ENCODE measurements around the gene GPHA2.
"Not testable (repeated sequence)": the region's sequence is repeated elsewhere in the genome, so short reads cannot be mapped to it uniquely, and the experiment has no call there.

The GPHA2 gene, protein sequence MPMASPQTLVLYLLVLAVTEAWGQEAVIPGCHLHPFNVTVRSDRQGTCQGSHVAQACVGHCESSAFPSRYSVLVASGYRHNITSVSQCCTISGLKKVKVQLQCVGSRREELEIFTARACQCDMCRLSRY

DNA sequence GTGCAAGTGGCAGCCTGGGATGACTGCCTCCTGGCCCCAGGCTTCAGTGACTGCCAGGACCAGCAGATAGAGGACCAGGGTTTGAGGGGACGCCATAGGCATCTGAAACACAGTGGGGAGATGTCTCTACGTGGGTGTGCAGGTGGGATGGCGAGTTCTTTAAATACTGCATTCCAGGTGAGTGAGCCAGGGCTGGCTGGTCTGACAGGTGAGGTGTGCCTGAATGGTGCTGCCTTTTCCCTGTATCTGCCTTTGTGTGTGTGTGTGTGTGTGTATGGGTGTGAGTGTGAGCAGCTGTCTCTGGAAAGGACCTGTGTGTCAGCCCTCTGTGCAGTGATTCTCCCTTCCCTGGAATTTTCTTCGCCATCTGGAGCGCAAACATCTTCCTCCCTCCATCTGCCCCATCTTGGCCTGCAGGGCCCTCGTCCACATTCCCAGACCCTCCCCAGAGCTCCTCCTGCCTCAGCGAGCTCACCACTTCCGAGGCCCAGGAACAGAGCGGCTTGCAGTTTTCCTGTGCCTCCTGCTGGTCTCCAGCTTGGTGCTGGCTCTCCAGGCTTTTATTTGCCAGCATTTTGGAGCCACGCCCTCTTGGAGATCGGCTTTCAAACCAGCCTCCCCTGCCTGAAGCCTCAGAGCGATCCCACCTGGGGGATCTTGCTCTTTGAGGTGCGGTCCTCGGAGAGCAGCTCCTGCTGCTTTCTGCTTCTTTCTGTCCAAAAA lies at the start of gene GPHA2:
GPHA2 (minus strand) TSS at position 535 of the 723 bp plus-strand sequence; CDS start at position 102, 433 bp downstream.
- DNase-seq (ENCODE audit: low spot score) = no peak

DNA sequence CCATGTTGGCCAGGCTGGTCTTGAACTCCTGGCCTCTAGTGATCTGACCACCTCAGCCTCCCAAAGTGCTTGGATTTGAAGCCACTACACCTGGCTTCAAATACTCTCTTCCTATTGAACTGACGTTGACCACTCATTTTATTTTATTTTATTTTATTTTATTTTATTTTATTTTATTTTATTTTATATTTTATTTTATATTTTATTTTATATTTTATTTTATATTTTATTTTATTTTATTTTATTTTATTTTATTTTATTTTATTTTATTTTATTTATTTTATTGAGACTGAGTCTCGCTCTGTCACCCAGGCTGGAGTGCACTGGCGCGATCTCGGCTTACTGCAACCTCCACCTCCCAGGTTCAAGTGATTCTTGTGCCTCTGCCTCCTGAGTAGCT lies 47.6 kb upstream of the GPHA2 start:
- not testable (repeated sequence) for DNase-seq (ENCODE audit: low spot score)

DNA sequence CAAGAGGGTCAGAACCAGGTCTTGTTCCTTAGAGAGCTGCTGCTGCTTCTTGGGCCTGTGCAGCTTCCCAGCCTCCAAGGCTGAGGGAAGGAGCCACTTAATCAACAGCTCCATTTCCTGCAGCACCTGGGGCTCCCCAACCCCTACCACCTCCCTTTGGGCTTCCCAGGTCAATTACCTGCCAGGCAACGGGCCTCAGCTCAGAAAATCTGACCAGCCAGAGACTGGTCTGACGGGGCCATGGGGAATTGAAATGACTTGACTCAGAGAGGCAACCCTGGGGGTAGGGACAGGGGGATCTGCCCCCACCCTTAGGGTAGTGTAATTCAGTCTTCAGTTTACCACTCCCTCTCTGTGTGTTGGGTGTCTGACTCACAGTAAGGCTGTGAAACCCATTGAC lies 41.0 kb upstream of the GPHA2 start:
- DNase-seq (ENCODE audit: low spot score) = no peak

DNA sequence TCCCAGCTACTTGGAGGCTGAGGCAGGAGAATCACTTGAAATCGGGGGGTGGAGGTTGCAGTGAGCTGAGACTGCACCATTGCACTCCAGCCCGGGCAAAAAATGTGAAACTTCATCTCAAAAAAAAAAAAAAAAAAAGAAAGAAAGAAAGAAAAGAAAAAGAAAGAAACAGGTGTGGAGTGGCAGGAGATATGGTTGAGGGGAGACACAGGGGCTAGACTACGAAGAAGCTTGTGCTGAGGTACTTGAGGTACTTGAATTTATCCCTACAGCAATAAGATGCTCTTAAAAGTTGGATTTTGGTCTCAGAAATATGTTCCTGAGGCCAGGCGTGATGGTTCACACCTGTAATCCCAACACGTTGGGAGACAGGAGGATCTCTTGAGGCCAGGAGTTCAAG lies 38.4 kb upstream of the GPHA2 start:
- no peak for DNase-seq (ENCODE audit: low spot score)

DNA sequence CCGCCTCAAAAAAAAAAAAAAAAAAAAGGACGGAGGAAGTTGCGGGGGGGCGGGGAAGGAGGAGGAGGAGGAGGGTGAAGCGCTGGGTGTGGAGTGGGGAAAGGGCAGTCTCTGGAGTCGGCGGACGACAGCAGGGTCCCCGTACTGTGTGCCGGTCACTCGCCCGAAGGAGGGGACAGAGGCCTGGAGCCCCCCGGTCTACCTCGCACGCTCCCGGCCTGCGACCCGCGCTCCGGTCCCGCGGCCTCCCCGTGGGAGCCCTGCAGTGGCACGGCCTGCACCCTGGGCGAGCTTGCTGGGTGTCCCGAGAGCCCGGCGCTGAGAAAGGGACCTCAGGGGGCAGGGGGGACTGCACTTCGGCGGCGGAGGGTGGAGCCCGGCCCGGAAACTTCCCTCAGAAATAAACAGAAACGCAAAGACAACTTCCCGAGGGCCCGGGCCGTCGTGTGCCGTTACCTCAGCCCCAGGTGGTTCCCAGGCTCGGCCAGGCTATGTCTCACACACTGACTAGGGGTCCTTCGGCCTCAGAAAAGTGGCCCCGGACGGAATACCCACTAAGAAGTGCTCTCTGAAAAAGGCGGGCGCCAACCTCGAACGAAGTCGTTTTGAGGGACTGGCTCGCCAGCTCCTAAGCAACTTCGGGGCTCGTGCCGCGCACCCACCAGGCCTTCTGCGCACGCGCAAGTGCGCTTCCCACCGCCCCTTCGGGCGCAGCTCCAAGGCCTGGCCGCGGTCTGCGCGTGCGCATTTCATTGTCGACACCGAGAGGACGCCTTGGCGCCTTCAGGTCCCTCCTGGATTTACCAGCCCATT lies 35.9 kb upstream of the GPHA2 start, which contains the start of gene MAJIN:
MAJIN (minus strand) TSS at position 688 of the 813 bp plus-strand sequence. CDS start 12,703 bp downstream, outside the sequence.
- peak; percentile 82 for DNase-seq (ENCODE audit: low spot score)

DNA sequence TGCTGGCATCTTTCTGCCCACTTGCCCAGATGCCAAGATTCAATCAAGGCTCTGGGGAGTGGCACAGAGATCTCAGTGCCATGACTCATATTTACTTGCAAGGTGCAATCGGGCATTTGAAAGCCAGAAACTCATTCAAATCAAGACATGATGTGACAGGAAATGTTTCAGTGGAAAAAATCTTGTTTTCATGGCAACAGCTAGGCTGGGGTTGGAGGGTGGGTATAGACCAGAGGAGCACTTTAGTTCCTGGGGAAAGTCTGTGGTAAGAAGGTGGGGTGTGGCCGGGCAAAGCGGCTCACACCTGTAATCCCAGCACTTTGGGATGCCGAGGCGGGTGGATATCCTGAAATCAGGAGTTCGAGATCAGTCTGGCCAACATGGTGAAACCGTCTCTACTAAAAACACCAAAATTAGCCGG lies 35.0 kb upstream of the GPHA2 start:
- DNase-seq (ENCODE audit: low spot score) = no peak

DNA sequence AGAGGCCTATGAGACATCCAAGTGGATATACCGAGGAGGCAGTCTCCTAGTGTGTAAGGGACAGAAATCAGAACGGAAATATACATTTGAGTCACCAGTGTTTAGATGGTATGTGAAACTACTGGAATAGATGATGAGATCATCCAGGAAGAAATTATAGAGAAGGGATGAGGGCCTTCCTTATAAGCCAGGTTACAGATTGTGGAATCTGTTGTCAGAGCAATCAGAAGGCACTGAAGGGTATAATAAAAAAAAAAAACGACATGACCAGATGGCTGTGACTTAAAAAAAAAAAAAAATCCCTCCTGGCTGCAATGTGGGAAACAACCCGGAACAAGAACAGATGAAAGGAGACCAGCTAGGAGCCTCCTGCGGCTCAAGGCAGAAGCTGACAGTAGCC lies 33.5 kb upstream of the GPHA2 start:
- no peak for DNase-seq (ENCODE audit: low spot score)

DNA sequence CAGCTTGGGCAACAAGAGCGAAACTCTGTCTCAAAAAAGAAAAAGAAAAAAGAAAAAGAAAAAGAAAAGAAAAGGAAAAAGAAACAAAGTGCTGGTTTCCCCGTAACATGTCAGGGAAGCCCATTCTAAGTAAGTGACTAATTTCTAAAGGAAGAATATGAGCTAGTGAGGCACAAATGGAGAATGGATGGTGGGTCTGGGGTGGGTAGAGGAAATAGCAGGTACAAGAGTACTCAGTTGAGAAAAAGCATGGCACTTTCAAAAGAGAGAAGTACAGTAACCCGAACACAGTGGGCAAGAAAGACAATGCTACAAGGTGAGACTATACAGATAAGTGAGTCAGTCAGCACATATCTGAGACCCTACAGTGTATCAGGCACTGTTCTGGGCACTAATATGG lies 31.7 kb upstream of the GPHA2 start:
- no peak for DNase-seq (ENCODE audit: low spot score)

DNA sequence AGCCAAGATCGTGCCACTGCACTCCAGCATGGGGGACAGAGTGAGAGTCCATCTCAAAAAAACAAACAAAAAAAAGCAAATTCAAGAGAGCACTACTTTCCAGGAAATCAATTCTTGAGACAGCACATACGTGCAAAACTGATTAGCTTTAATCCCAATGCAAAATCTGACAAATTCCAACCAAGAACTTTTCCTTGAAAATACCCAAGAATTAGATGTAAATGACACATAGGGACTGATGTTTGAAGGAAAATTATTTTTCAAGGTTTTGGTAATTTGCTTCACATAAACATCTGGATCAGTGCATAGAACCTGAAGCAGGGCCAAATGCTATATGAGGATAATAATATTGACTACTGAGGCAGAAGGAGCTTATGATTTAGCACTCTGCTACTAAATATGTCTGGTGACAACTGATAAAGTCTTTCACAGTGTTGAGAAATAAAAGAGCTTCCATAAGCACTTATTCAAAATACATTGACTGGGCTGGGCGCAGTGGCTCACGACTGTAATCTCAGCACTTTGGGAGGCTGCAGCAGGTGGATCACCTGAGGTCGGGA lies 27.5 kb upstream of the GPHA2 start:
- no peak for DNase-seq (ENCODE audit: low spot score)

DNA sequence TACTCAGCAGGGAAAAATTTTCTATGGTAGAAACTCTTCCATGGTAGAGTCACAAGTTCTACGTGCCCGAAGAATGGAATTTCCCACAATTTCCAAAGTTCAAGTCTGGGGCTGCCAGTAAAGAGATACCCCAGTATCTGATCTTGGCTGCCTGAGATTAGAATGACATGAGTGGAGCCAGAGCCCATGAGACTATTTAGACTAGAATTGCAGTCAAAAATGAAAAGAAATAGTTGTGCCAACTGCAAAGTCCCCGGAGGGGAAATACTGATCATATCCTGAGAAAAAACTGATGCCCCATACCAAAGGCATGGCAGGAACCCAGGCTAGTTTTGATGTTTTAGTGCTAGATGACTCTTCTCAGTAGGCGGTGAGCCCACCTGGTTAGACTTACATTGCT lies 25.0 kb upstream of the GPHA2 start:
- DNase-seq (ENCODE audit: low spot score) = peak; percentile 16

DNA sequence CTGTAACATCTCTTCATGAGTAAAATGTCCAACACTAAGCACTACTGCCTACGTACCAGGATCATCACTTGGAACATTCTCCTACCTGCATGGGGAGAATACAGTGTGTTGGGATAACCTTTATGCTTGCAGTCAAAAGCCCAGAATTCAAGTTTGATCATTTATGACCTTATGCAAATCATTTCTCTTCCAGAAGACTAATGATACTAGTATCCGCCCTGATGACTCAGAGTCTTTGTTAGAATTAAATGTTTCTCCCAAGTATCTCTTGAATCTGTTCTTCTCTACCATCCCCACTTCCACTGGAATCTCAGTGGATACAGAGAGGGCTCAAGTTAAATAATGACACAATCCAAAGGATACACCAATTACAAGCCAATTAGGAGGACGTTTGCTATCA lies 23.8 kb upstream of the GPHA2 start:
- peak; percentile 13 for DNase-seq (ENCODE audit: low spot score)

DNA sequence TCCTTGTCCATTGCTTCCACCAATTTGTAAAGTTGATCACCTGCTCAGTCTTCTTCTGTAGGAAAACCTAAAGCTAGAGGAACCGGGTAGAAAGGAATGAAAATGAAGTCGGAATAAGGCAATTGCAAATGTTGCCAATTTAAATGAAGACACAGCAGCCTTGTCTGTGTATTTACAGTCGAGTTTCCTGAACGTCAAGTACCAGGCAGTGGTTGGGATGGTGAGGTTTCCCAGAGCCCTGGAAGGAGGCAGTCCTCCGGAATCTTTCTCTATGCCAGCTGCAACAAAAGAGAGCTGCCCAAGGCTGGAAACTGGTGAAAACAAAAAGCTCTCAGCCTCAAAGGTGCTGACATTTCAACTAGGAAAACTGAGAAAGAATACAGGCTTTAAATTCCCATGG lies 18.5 kb upstream of the GPHA2 start:
- no peak for DNase-seq (ENCODE audit: low spot score)

DNA sequence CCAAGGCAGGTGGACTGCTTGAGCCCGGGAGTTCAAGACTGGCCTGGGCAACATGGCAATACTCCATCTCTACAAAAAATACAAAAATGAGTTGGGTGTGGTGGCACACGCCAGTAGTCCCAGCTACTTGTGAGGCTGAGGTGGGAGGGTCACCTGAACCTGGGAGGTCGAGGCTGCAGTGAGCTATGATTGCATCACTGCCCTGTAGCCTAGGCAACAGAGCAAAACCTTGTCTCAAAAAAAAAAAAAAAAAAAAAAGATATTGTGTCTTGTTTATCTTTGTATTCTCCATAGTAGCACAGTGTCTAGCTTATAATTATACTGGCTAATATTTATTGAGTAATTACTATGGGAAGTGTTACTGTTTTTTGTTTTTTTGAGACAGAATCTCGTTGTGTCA lies 15.8 kb upstream of the GPHA2 start:
- DNase-seq (ENCODE audit: low spot score) = no peak

DNA sequence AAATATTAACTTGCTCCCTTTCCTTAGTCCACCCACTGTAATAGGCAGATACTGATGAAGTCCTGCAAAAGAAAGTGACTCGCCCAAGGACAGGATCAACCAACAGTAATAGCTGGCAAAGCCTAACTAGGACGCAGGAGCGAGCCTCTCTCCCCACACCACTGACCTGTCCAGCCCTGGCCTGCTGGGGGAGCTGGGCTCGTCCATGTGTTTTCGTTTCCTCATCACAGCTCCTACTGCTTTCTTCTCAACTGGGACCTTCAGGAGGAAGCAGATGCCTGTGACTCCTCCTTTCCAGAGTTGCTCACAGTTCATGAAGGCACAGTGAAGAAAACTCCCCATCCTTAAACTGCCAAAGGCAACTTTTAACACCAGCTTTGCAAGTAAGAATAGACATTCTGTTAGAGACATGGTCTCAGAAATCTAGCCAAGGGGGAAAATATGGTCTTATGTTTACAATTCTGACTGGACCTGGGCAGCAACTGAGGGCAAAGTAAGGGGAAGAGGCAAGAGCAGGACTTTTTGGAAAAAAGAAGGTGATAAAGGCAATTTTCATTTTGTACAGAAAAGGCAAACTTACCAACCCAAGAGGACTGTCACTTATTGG lies 11.6 kb upstream of the GPHA2 start:
- no peak for DNase-seq (ENCODE audit: low spot score)

DNA sequence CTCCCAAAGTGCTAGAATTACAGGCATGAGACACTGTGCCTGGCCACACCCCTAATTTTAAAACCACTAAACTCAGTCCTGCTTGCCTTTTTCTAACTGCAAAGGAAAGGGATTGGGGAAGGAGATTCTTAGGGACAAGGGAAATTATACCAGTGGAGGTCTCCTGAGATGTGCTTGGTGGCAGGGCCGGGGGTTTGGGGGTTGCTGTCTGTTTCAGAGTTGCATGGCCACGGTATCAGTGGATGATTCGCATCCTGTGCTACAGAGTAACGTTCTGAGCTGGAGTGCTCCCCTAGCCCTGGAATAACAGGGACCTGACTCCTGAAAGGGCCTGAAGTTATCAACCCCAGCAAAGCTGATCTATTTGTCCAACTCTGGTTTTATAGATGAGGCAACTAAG lies 846 bp upstream of the GPHA2 start:
- DNase-seq (ENCODE audit: low spot score) = no peak

DNA sequence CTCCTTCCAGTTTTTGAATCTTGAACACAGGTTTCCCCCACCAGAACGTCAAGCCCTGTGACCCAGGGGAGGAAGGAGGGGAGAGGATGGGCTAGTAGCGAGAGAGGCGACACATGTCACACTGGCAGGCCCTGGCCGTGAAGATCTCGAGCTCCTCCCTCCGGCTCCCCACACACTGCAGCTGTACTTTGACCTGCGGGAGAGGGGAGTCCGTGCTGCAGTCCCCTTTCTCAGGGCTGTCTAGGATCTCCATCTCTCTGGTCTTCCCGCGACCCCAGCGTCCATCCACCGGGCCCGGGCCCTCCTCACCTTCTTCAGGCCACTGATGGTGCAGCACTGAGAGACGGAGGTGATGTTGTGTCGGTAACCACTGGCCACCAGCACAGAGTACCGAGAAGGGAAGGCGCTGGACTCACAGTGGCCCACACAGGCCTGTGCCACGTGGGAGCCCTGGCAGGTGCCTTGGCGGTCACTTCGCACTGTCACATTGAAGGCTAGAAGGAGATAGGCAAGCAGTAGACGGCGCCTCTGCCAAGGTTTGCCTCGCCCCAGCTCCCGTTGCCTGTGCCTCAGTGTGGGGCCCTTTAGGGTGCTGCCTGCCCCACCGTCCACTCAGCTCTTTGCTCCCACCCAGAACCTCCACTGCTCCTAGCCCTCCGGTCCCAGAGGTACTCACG lies 873 bp downstream of the GPHA2 start:
- DNase-seq (ENCODE audit: low spot score) = no peak

DNA sequence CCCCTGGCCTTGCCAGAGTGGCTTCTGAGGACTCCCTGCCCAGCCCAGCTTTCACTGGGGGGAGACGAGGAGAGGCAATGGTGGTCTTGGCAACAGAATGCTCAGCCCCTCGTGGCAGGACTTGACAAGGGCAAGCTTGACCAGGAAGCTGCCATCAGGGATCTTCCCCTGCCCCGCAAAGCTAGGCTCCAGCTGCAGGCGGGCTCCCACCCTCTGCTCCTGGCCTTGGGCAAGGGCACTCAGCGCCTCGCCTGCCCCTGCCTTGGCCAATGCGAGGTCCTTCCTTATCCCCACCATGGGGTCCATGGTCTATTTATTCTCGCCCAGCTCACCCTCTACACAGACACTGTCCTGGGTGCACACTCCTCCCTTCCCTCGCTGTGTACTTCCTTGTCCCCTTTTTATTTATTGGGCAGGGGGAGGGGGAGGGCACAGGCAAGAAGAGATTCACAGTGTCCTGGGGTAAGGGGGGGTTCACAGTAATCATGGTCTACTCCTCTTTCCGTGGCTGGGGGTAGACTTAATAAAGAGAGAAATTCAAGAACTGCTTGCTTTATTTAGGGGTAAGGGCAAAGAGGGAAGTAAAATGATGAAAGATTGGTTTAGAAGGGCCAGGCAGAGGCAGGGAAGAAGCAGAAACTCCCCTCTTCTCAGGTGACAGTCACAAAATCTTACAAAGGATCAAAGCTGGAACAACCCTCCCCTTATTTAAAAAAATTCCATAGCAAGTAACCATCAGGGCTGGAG lies 1.6 kb downstream of the GPHA2 start:
- no peak for DNase-seq (ENCODE audit: low spot score)

DNA sequence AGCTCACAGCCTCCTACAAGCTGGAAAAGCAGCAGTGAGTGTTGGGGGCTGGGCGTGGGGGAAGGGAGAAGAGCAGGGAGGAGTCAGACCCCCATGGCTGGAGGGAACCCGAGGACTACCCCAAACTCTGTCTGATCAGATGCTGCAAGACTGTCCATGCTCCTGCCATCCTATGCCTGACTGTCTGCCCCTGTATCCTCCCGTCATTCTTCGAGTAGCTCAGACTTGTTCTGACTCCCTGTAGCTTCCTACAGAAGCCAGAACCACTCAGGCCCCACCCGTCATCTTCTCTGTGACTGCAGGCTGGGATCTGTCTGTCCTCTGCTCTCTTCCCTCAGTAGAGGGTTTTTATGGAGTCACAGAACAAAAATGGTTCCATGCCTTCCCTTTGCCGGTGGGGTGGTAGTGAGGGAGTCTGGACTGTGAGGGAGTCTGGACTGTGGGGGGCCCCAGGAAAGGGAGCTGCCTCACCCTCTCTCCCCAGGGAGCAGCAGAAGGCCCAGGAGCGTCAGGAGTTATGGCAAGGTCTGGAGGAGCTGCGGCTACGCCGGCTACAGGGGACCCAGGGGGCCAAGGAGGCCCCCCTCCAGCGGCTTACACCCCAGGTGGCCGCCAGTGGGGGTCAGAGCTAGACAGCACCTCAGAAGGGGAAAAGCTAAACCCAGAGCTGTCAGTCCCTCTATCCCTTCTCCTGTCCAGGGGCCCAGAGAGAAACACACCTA lies 2.3 kb downstream of the GPHA2 start:
- DNase-seq (ENCODE audit: low spot score) = no peak

DNA sequence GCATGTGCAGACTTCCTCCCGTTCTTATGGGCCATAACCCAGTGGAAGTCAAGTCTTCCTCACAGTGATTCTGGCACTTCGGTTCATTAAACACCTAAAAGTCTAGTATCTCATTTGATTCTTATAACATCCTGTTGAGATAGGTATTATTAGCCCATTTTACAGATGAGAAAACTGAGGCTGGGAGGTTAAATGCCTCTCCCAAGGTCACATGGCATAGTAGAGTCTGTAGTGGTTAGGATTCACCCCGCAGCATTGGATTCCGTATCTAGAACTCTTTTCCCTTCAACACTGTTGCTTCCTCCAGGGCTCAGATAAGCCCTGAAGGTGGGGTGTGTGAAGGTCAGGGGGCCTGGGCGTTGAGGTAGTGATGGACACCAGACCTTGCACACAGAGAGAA lies 3.4 kb downstream of the GPHA2 start:
- no peak for DNase-seq (ENCODE audit: low spot score)

DNA sequence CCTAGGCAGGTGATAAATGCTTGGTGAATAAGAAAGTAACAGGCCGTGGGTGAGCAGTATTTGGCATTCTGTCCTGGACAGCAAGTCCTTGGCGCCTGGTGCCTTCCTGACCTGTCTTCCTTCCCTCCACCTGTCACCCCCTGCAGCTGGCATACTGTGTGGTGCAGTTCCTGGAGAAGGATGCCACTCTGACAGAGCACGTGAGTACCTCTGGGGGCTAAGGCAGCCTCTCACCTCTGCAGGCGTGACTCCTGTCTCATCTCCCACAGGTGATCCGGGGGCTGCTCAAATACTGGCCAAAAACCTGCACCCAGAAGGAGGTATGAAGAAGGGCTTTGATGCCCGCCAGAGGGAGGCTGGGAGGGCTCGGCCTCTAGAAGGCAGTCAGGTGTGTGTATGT lies 4.4 kb downstream of the GPHA2 start:
- no peak for DNase-seq (ENCODE audit: low spot score)

Data from COLO829 (cell line).